Skeletal muscle tissue (tissue), 4 donors: ENCODE measurements around the gene AFAP1. TPM values are rescaled to one million over a fixed set of nuclear protein-coding genes. Genes with fewer than 3 reads are reported as not detected.

Experiments used
- H3K27ac ChIP-seq: one replicate; pipeline ENCODE4 v1.7.0; 2013; ENCODE audit warnings: mild to moderate bottlenecking, low read depth, low read length, inconsistent platforms
- H3K27me3 ChIP-seq, 3 donors: one replicate each; pipeline ENCODE4 v1.7.0; 2013; ENCODE audit warnings: low read length in 3 of 3; ENCODE audit not compliant: control insufficient read depth in 3 of 3, insufficient read depth in 3 of 3
- H3K36me3 ChIP-seq, 3 donors: one replicate each; pipeline ENCODE4 v1.7.0; 2013; ENCODE audit warnings: low read length in 3 of 3; ENCODE audit not compliant: control insufficient read depth in 3 of 3, insufficient read depth in 3 of 3
- H3K4me1 ChIP-seq, 3 donors: one replicate each; pipeline ENCODE4 v1.7.0; 2013; ENCODE audit warnings: low read length in 3 of 3, mild to moderate bottlenecking in 3 of 3; ENCODE audit not compliant: control insufficient read depth in 3 of 3, insufficient read depth in 3 of 3
- H3K4me3 ChIP-seq, 3 donors: one replicate each; pipeline ENCODE4 v1.7.0; 2013; ENCODE audit warnings: low read length in 3 of 3
- H3K9ac ChIP-seq, 3 donors: one replicate each; pipeline ENCODE4 v1.7.0; 2013; ENCODE audit warnings: low read length in 3 of 3, mild to moderate bottlenecking in 3 of 3, moderate library complexity in 2 of 3, low read depth in 1 of 3
- H3K9me3 ChIP-seq, 3 donors: one replicate each; pipeline ENCODE4 v1.7.0; 2013; ENCODE audit warnings: low read length in 3 of 3; ENCODE audit not compliant: control insufficient read depth in 3 of 3
- total RNA-seq: library from RNA; depleted of rRNA; stranded (reverse); fragments of >200 nt; gene quantifications from one replicate; pipeline ENCODE4 v1.2.3, GENCODE V29; 2014
- donor health status: Osteomylitis.

Gene AFAP1
- total RNA-seq, 1 donor from 2014 or later = 29.2 TPM

GRCh38 chr4:7938609-7939376, 868 bp downstream of the AFAP1 start:
- peaks cover 7 to 17% (median 9%) of the 10 kb centered on the region in 3 donors for H3K27me3 ChIP-seq
- H3K27ac ChIP-seq = peak overlapping the region; percentile 70
- H3K4me1 ChIP-seq = peaks cover 10 to 19% (median 16%) of the 10 kb centered on the region in 3 donors
- H3K9me3 ChIP-seq = no peaks in the 10 kb centered on the region
- H3K36me3 ChIP-seq = no peaks in the 10 kb centered on the region
- H3K4me3 ChIP-seq = peak overlapping the region; percentile 68 to 71 (median 70)
- H3K9ac ChIP-seq = peak overlapping the region; percentile 61 to 75 (median 62)

DNA sequence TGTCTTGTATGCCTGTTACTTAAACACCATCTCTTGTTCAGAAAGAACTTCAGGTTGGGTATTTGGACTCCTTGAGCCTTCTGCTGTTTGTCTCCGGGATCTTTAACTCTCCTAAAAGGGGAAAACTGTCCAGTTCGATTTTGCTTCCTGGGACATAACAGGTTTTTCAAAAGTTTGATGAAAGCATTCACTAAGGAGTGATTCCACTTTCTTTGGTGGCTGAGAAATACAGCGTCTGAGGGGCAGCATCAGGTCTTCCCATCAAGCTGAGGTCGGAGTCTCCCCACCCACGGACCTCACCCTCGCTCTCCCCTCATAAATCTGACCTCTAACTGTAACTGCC, 1.4 kb downstream of the AFAP1 start:
- Histone ChIP-seq H3K27me3 (peaks cover 7 to 17% (median 9%) of the 10 kb centered on the region in 3 donors), H3K9ac (peak overlapping the region in 2 of 3 donors; percentile 62 to 75), H3K4me1 (peaks cover 10 to 19% (median 16%) of the 10 kb centered on the region in 3 donors), H3K36me3 (no peaks in the 10 kb centered on the region), H3K27ac (peak overlapping the region; percentile 28), H3K4me3 (peak overlapping the region; percentile 63 to 71 (median 68)), H3K9me3 (no peaks in the 10 kb centered on the region)

DNA sequence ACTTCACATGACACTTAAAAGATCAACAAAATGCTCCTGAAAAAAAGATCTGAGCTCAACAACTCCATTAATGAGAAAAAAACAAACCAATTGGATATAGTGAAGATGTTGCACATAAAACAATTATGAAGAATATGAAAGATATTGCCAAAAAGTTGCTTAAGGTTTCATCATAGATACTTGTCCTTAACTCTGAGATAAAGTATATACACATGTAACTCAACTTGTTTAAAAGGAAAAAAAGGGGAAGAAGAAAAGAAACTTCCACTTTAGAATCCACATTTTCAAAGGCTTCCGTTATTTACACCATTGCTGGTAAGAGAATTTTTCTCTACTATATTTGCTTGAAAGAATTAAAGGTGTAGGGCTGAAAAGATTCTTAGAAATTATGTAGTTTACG, 2.7 kb downstream of the AFAP1 start:
- peaks cover 7 to 17% (median 9%) of the 10 kb centered on the region in 3 donors for H3K27me3 ChIP-seq
- H3K9me3 ChIP-seq = no peaks in the 10 kb centered on the region
- H3K4me1 ChIP-seq = peaks cover 10 to 19% (median 16%) of the 10 kb centered on the region in 3 donors
- no peak overlapping the region for H3K27ac ChIP-seq
- H3K9ac ChIP-seq = no peak overlapping the region
- no peak overlapping the region for H3K4me3 ChIP-seq
- no peaks in the 10 kb centered on the region for H3K36me3 ChIP-seq

DNA sequence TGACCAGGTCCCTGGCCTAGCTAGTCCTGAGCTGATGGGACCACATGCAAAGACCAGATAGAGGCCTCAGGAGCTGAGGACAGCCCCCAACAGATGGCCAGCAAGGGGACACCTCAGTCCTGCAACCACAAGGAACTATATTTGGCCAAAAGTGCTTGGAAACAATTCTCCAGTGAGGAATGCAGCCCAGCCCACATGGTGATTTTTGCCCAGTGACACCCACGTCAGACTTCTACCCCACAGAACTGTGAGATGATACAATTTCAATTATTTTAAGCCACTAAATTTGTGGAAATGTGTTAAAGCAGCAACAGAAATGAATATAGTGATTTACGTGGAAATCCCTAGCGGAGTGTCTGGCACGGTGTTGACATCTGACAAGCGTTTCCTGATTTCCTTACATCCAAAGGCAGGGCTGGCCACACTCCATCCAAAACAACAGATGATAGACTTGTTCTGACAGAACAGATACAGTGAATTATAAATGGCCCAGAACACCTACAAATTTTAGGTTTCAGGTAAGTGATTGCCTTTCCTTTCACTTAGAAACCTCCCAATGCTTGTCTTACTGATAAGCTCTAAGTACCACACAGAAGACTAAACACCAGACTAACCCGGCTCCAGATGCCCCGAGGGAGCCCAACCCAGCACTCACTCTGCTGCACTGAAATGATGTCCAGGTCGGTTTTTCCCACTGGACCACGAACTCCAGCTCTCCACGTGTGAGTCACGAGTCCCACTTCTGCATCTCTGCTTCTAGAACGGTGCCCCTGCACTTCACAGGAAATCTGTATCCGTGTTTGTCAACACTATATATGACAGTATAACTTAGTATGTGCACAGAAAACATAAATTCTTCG, 5.8 kb downstream of the AFAP1 start:
- Histone ChIP-seq H3K36me3 (no peaks in the 10 kb centered on the region), H3K4me1 (peaks cover 6 to 12% (median 7%) of the 10 kb centered on the region in 3 donors), H3K9me3 (no peaks in the 10 kb centered on the region), H3K9ac (no peak overlapping the region), H3K4me3 (no peak overlapping the region), H3K27ac (no peak overlapping the region), H3K27me3 (peaks cover 5 to 12% (median 9%) of the 10 kb centered on the region in 3 donors)

DNA sequence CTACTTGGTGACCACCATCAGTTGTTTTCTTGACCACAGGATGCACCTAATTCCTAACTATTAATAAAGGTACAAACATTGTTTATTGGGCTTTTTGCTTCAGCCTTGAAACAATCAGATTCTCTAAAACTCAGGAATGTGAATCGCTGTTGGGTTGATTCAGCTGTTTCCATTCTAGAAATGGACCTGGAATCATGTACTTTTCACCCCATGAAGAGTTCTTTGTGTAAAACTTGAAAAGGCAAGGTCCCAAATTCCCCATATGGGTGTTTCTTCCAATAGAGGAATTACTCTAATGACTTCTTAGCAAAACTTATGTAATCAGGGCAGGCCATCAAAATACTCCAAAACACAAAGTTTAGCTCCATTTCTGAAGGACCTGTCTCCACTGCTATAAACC, 7.4 kb downstream of the AFAP1 start:
- H3K4me3 ChIP-seq = no peak overlapping the region
- H3K27me3 ChIP-seq = peaks cover 0 to 2% (median 0%) of the 10 kb centered on the region in 3 donors
- H3K27ac ChIP-seq = no peak overlapping the region
- H3K36me3 ChIP-seq = no peaks in the 10 kb centered on the region
- H3K4me1 ChIP-seq = peaks cover 0 to 4% (median 4%) of the 10 kb centered on the region in 3 donors
- no peak overlapping the region for H3K9ac ChIP-seq
- H3K9me3 ChIP-seq = no peaks in the 10 kb centered on the region

- Histone ChIP-seq H3K9ac (no peak overlapping the region), H3K4me1 (peaks cover 0 to 4% (median 4%) of the 10 kb centered on the region in 3 donors), H3K27ac (no peak overlapping the region), H3K4me3 (no peak overlapping the region), H3K27me3 (peaks cover 0 to under 1% (median 0%) of the 10 kb centered on the region in 3 donors), H3K9me3 (no peaks in the 10 kb centered on the region), H3K36me3 (no peaks in the 10 kb centered on the region)
Measured at GRCh38 chr4:7929118-7929951, 10.3 kb downstream of the AFAP1 start.

GRCh38 chr4:7928711-7929110, 10.9 kb downstream of the AFAP1 start:
- no peak overlapping the region for H3K9ac ChIP-seq
- peaks cover 0 to 4% (median 4%) of the 10 kb centered on the region in 3 donors for H3K4me1 ChIP-seq
- no peaks in the 10 kb centered on the region for H3K36me3 ChIP-seq
- no peak overlapping the region for H3K27ac ChIP-seq
- H3K9me3 ChIP-seq = no peaks in the 10 kb centered on the region
- no peak overlapping the region for H3K4me3 ChIP-seq
- H3K27me3 ChIP-seq = no peaks in the 10 kb centered on the region

DNA sequence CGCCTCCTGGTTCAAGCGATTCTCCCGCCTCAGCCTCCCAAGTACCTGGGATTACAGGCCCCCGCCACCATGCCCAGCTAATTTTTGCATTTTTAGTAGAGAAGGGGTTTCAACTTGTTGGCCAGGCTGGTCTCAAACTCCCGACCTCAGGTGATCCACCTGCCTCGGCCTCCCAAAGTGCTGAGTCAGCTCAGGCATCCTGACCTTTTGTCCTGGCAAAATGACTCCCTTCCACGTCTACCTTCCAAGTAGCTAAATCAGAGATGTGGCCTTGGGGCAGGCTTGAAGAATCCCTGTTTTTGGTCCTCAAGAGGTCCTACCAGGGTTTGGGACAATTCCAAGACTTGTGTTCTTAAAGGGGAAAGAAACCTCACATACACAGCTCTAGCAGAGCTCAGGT, 12.8 kb downstream of the AFAP1 start:
- no peaks in the 10 kb centered on the region for H3K36me3 ChIP-seq
- no peak overlapping the region for H3K9ac ChIP-seq
- H3K27me3 ChIP-seq = no peaks in the 10 kb centered on the region
- H3K9me3 ChIP-seq = no peaks in the 10 kb centered on the region
- H3K27ac ChIP-seq = no peak overlapping the region
- H3K4me3 ChIP-seq = no peak overlapping the region
- peaks cover 0 to 4% (median 4%) of the 10 kb centered on the region in 3 donors for H3K4me1 ChIP-seq

DNA sequence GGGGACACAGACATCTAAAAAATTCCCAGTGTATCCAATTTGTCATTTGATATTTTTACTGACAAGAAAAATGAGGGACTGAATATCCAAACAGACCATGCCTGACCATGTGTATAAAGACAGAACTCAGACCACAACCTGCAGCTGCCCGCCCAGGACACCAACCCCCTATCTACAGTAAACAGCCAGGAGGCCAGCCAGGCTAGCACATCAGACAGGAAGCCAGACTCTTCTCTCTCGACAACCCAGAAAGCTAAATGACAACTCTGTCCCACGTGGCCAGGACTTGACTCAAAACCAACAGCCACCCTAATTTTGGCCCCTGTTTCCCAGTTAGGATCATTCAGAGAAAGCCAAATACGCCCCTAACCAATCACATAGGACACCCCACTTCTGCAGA, 15.1 kb downstream of the AFAP1 start:
- no peak overlapping the region for H3K4me3 ChIP-seq
- no peaks in the 10 kb centered on the region for H3K27me3 ChIP-seq
- H3K4me1 ChIP-seq = peaks cover 0 to 4% (median 4%) of the 10 kb centered on the region in 3 donors
- no peak overlapping the region for H3K9ac ChIP-seq
- no peak overlapping the region for H3K27ac ChIP-seq
- H3K36me3 ChIP-seq = no peaks in the 10 kb centered on the region
- no peaks in the 10 kb centered on the region for H3K9me3 ChIP-seq
